ENCODE data around the gene MOCOS. TPM values are rescaled to one million over a fixed set of nuclear protein-coding genes. Genes with fewer than 3 reads are reported as not detected.

MOCOS gene
- total and polyA plus RNA-seq, 5 donors = 0.14 to 0.64 (median 0.59) TPM

GRCh38 chr18:36316246-36316645 is 128.9 kb downstream of the MOCOS start:
- ATAC-seq (no peak), DNase-seq (no peak)
- H3K4me3 ChIP-seq (ENCODE audit: low read length) = no peak overlapping the region
- intact Hi-C loops (cut with DNase I) = no loop called here
- peaks cover 10% of the 10 kb centered on the region for H3K4me1 ChIP-seq (ENCODE audit: control insufficient read depth, insufficient read depth, low read length)
- WGBS = 93% methylated on average over 2 of the region's 2 CpGs
- H3K27me3 ChIP-seq (ENCODE audit: control insufficient read depth, insufficient read depth) = no peaks in the 10 kb centered on the region
- no peaks in the 10 kb centered on the region for H3K9me3 ChIP-seq (ENCODE audit: control insufficient read depth, low read length)
- H3K27ac ChIP-seq (ENCODE audit: low read length) = peak overlapping the region; percentile 10

Other genes starting within 250 kb of the MOCOS start
- 10 to 100 TPM; 45.1 to 51.0 (median 46.9) TPM for gene RPRD1A, start 119.9 kb upstream of the MOCOS start, total RNA-seq
- gene RPRD1A, start 119.9 kb upstream of the MOCOS start, polyA plus RNA-seq = 23.7 TPM
- 10 to 100 TPM; 12.3 to 17.1 (median 14.5) TPM for gene SLC39A6, start 58.2 kb upstream of the MOCOS start, total RNA-seq
- 5.5 TPM for gene SLC39A6, start 58.2 kb upstream of the MOCOS start, polyA plus RNA-seq
- 10 to 100 TPM; 48.9 to 56.6 (median 55.0) TPM for gene ELP2, start 57.6 kb upstream of the MOCOS start, total RNA-seq
- 31.4 TPM for gene ELP2, start 57.6 kb upstream of the MOCOS start, polyA plus RNA-seq
- 100 to 1,000 TPM; 118 to 157 (median 142) TPM for gene FHOD3, start 110.2 kb downstream of the MOCOS start, total RNA-seq
- 118 TPM for gene FHOD3, start 110.2 kb downstream of the MOCOS start, polyA plus RNA-seq

Data from right cardiac atrium (tissue), 5 donors.